Stimulated activated CD8-positive, alpha-beta memory T cell treated with anti-CD3 and anti-CD28 coated beads, Interleukin-15, amount 100 ng/mL, for 24 hours (primary cell): ENCODE measurements around the gene DNAH8.

ENCODE experiments used
- DNase-seq: peaks from one replicate; pipeline ENCODE4 v3.0.0-alpha.2; 2020; ENCODE audit warnings: low read depth

DNAH8 gene, protein sequence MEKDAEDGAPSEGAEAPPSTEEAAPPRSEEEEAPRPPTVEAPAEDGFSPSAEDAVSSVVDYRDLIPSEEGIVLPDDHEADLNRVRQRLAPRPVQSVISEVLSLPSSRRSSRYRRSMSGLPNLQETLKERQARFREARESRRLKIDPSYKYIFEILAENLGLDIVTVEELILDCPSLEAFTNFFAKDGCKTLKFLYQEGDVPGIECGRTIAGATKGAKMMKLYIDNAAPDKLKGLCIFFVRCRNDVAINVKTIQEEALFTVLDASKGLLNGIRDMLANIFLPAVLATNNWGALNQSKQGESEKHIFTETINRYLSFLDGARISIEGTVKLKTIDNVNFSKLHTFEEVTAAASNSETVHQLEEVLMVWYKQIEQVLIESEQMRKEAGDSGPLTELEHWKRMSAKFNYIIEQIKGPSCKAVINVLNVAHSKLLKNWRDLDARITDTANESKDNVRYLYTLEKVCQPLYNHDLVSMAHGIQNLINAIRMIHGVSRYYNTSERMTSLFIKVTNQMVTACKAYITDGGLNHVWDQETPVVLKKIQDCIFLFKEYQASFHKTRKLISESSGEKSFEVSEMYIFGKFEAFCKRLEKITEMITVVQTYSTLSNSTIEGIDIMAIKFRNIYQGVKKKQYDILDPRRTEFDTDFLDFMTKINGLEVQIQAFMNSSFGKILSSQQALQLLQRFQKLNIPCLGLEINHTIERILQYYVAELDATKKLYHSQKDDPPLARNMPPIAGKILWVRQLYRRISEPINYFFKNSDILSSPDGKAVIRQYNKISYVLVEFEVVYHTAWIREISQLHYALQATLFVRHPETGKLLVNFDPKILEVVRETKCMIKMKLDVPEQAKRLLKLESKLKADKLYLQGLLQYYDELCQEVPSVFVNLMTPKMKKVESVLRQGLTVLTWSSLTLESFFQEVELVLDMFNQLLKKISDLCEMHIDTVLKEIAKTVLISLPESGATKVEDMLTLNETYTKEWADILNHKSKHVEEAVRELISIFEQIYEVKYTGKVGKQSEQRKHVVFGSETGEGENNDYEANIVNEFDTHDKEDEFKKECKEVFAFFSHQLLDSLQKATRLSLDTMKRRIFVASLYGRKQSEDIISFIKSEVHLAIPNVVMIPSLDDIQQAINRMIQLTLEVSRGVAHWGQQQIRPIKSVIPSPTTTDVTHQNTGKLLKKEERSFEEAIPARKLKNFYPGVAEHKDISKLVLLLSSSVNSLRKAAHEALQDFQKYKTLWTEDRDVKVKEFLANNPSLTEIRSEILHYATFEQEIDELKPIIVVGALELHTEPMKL (N-terminal part only)

DNA sequence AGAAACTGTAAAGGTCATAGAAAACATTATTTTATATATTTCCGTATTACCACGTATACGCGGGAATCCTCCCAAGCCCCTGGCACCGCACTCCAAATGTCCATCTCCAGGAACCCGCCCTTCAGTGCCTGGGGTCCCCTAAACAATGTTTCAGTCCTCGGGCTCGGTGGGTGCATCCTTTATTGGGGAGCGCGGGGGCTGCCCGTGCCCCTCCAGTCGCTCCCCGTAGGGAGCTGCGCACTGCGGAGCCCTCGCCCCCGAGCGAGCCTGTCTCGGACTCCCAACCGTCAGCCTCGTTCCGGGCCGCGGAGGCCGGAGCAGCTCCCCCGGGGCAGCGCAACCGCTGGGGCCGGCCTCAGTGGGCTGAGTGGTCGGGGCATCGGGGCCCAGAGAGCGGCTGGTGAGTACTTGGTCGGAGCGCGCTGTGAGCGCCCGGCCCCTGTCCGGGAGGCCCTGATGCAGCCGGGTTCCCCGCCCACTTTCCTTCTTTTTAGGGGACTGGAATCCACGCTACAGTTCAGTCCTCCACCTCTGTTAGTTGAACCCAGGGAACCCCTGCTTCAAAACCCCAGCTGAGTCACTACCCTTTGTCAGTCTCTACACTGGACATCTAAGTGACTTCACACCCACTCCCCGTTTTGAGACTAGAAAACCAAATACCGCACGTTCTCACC, at the start of gene DNAH8:
Gene DNAH8 (plus strand): TSS at position 296 of the 674 bp plus-strand sequence. CDS start 7,499 bp downstream, outside the sequence.
- DNase-seq, result no peak

DNA sequence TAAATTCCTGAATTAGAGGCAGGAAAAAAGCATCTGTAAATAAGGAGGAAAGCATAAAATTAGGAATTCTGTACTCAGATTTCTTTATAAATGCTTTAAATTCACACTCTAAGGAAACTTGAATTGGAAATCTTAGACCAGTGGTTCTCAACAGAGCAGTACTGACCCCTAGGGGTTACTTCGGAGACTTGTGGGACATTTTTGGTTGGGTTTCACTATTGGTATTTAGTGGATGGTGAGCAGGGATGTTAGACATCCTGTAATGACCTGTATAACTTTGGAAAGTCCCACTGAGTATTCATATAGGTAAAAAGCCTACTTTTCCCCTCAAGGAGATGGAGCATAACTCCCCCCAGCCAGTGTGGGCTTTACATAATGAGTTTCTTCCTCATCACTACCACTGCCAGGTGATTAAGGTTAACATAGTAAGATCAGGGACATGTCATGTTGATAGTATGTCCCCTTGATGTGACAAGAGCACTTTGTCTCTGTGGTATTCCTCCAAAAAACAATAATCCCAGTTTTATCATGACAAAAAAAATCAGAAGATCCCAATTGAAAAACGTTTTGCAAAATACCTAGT, 43.1 kb upstream of the DNAH8 start:
- no peak for DNase-seq

DNA sequence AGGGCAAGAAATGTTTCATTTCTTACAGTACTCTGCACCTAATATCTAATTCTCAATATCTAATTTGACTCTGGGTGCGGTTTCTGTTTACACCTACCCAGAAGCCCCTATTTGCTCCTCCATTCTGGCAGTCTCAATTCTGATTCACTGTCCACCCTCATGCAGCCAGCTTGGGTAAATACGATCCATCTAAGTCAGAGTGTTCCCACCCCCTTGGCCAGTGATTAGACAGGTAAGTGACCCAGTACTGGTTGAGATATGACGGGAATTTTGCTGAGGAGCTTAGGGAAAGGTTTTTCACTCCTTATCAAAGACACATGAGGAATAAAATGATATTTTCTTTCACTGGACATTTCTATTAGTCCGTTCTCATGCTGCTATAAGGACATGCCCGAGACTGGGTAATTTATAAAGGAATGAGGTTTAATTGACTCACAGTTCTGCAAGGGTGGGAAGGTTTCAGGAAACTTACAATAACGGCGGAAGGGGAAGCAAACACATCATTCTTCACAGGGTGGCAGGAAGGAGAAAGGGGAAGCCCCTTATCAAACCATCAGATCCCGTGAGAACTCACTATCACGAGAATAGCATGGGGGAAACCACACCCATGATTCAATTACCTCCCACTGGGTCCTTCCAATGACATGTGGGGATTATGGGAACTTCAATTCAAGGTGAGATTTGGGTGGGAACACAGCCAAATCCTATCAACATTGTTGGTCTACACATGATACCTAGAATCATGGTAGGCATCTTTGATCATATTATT, 41.5 kb upstream of the DNAH8 start:
- no peak for DNase-seq

DNA sequence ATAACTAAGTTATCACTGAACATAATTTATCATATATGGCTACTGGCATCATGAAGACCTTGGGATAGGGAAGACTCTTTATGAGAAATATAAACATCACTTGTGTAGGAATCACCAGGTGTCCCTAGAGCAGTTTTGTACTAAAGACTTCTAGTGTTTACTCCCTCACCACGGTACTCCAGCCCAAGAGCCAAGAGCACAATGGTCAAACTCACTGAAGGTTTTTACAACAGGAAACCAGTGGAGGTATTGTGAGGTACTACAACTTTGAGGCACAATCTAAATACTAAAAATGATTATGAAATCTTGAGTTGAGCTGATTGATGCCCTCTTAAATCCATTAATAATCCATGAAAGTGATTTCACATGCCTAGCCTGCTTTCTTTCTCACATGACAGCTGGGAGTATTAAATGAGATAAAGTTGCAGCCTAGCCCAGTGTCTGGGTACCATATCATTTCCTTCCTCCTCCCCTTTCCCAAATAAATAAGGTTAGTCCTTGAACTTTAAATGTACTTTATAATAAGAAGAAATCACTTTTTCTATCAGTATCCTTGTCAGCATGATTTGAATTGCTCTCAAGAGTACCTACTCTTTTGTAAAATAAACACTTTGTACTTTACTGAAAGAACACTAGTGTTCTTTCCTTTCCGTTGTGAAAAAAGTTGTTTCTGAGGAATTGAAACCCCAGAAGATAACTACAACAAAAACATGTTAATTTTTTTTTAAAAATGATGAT, 38.7 kb upstream of the DNAH8 start:
- DNase-seq, result no peak

DNA sequence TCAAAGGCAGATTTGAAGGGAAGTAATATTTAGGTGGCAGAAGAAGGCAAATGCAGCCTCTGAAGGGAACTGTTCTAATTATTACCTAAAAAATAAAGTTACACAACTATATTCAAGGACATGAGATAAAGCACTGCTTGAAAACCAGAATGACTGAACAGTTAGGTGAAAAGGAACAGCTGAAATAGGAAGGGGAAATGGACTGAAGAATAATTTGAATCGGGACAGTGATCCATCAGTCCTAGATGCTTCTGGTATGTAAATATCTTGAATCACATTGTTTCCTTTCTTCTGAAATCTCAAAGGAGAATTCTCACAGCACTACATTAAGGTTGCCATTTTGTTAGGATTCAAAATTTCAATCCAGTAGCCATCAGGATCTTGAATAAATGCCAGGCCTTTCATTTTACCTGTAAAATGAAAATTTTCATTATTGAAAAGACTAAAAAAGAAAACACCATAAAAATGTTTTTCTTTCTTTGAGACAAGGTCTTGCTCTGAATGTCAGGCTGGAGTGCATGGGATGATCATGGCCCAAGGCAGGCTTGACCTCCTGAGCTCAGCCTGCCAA, 38.1 kb upstream of the DNAH8 start:
- no peak for DNase-seq

DNA sequence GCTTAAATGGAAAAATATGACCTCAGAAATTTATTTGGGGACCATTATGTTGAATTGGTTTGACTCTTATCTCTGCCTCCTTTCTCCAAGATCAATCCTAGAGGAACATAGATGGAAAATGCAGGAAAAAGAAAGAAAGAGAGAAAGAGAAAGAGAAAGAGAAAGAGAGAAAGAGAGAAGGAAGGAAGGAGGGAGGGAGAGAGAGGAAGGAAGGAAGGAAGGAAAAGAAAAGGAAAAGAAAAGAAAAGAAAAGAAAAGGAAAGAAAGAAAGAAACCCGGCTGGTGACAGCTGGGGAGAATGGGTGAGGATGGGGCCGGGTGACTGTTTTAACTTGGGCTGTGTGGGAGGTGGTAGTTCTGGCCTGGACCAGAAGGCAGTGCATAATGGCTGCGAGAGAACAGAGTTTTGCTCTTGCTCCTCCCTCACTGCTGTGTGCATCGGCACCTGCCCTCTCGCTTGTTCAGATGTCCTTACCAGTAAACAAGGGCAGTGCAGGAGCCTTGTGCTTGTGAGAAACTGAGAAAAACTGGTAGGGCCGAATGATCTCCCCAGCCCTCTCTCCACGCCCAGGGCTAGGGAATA, 36.8 kb upstream of the DNAH8 start:
- DNase-seq, result no peak

DNA sequence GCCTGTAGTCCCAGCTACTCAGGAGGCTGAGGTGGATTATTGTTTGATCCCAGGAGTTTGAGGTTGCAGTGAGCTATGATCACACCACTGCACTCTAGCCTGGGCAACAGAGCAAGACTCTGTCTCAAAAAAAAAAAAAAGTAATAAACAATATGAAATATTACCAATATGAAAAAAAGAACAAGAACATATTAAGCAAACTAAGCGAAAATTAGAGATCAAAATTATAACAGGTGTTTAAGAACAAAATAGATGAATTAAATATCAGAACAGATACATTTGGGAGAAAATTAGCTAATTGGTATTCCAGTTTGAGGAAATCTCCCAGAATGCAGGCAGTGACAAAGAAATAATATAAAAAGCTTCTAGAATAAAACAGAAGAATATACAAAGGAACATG, 35.4 kb upstream of the DNAH8 start:
- DNase-seq, result no peak

DNA sequence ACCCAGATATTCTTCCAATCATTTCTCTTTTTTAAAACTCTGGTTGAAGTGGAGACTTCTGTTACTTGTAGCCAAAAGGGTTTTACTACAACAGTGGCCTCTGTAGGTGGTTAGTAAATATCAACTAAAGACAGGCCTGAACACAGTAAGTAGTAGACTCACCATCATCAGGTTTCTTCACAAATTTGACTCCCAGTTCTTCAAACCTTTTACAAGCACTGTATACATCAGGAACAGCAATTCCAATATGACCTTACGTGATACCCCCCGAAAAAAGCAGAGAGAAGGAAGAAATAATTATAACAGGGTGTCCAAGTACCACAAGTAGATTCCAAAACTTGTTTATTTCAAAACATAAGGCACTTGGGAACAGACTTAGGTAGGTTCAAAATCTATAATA, 33.3 kb upstream of the DNAH8 start:
- DNase-seq, result no peak

DNA sequence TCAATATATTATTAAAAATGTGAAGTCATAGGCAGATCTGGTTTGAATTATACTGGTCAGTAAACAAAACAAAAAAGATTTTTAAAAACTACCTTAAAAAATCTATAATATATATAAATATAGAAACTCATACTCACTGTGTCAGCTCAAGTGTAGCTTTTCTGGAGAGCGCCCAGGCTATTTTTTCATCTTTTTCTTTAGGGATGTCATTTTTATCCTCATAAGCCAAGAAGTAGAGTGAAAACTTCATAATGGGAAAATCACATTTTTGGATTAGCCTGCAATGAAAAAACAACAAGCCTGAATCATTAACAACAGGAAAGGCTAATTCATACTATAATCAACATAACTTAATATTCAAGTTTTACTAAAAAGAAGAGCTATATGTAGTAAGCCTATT, 30.9 kb upstream of the DNAH8 start:
- DNase-seq, result no peak

DNA sequence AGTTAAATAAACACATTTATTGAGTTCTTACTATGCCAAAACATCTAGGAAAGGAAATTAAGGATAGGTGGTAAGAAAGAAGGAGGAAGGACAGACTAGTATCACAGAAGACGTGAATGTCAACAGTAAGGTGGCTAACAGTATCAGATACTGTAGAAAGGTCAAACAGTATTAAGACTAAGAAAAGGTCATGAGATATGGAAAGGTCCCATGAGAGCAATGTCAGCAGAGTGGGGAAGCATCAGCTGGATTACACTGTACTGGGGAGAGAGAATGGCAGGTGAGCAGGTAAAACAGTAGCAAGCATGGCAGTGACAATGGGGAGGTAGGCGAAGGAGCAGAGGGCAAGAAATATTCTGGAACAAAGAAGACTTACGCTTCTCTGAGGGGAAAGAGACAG, 30.2 kb upstream of the DNAH8 start:
- DNase-seq, result no peak

DNA sequence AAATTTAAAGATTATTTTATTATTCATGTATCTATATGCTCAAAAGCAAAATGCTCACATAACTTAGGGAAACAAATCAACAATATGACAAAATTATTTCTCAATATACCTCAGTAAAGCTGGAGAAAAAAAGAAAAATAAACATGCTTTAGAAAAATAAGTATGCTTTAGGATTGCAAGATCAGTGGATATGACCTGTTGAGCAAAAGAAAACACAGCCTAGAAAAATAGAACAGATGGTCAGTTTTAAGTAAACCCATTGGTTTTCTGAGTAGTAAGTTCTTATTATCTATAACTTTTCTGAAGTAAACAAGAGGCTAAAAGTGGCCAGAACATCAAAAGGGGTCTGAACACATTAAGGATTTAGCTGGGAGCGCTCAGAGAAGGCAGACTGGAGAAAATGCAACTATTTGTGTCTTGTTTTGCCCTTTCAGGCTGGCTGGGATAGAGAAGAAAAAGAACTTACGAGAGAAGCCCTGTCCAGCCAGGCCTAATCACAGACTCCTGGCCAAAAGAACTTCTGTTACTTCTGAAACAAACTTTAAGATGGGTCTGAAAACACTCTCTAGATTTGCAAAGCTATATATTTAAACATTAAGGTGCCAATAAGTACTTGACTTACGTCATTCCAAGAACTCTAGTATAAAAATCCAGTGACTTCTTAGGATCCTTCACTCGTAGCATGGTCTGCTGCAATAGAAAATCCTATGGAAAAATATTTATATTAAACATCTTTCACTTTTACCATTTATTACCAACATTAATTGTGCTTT, 28.7 kb upstream of the DNAH8 start:
- DNase-seq, result no peak

DNA sequence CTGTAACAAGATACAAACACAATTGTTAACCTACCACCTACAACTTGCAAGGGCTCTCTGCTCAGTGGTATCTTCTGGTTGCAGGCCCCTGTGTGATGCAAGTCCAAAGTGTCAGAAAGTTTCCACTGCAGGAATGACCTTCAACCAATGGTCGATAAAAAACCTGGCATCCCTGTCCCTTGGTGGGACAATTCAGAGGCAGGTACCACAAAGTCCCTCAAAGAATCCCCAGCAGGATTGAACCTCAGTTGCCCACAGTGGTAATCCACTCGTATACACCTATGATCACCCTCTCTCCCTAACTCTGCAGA, 28.1 kb upstream of the DNAH8 start:
- no peak for DNase-seq

DNA sequence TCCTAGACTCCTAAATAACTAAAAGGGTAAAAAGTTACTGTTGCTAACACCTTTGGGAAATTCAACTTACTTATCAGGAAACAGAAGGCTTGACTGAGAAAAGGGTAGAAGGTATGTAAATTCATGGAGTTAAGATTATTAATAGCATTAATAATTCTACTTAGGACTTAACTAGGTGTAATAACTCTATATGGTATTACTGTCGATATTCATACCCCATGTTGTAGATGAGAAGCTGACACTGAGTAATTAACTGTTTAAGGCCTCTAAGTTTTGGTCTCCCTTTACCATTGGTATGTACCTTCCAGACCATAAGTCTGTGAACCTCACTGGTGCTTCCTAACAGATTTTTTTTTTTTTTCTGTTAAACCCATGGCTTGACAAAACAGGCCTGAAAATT, 27.6 kb upstream of the DNAH8 start:
- no peak for DNase-seq

DNA sequence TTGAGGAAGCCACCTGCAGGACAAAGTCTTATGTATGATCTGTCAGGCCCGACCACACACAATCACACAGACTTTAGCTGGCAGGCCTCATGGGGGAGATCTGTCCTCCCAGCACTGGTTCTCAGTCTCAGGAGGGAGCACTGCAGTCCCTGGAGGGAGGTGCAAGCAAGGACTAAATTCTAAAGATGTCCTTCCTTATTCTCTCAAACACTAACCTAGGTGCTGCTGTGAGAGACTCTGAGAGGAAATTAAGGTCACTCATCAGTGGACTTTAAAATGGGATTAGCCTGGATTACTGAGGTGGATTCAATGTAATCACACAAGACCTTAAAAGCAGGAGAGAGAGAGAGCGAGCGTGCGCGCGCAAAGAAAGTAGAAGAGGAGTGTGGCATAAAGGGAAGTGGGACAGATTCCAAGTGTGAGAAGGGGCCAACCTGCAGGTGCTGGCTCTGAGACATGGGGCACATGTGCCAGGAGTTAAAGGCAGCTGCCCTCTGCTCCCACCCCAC, 26.5 kb upstream of the DNAH8 start:
- DNase-seq, result no peak

DNA sequence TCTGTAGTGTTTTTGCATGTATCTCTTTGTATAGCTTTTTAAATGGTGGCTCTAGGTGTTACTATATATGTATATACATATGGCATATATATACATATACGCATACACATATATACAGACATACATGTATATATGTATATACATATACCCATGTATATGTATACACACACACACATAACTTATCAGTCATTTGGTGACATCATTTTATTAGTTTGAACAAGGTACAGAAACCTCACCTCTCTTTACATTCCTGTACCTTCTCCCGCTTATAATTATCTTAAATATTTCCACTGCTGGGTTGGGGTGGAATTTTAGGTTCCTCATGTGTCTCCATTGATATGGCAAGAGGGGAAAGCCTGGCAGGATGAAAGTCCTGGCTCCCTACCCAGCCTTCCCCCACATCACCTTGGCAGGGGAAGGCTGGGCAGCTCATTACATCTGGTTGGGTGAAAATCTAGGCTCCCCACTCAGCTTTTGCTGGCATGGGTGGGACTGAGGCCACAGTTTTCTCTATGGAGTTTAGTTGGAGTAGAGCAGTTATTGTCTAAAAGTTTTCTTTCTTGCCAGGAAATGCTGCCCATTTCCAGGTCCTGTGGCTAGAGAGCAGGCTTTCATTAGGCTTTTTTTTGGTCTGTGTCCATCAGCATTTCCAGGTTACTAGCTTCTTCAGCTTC, 19.7 kb upstream of the DNAH8 start:
- DNase-seq, result no peak

DNA sequence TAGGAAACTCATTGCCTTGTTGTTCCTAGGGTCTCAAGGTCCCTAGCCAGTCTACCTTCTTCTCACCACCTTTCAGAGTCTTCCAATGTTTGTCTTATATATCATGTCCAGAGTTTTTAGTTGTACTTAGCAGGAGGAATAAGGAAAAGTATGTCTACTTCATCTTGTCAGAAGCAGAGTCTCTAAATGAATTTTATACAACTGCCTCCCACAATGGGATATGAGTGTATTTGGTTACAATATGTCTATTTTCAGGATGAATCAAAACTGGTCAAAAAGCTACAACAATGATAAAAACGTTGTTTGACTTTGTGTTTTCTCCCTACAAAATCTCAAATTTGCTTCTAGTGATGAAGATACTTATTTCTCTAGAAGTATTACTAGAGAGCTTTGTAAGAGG, 19.2 kb upstream of the DNAH8 start:
- no peak for DNase-seq

DNA sequence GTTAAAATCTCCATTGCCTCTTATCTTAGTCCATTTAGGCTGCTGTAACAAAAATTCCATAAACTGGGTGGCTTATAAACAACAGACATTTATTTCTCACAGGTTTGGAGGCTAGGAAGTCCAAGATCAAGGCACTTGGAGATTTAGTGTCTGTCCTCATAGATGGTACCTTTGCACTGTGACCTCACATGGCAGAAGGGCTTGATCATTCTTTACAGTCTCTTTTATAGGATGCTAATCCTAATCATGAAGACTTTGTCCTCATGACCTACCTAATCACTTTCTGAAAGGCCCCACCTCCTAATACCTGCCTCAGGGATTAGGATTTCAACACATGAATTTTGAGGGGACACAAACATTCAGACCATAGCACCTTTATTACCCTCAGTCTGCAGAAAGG, 18.8 kb upstream of the DNAH8 start:
- no peak for DNase-seq

DNA sequence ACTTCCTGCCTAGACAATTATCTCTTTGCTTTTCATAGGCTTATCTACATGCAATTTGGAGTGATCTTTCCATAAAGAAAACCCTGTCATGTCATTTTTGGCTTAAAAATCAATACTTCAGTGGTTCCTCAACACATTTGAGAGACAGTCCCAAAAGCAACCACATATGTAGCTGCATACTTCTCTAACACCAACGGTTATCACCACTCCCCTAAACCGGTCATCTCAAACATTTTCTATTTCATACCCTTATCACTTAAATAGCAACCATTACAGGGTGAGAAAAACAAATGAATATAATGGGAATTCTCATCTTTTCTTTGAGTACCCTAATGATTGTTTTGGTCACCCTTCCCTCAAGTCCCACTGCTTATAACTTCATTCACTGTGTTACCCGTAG, 17.3 kb upstream of the DNAH8 start:
- DNase-seq, result no peak
